Right forelimb (tissue), 1 donor: ENCODE measurements around the gene RCVRN.
A peak's percentile ranks its signal among the peaks of the same experiment; 100 is the strongest.

ENCODE experiments used
- DNase-seq: peaks from one replicate; pipeline ENCODE4 v3.0.0-alpha.2; 2018

RCVRN gene

GRCh38 chr17:9905078-9905415 is at the start of gene RCVRN:
TSS of gene RCVRN (minus strand) at chr17:9905271. CDS start at chr17:9905180, 91 bp downstream.
- DNase-seq = no peak

- no peak for DNase-seq
Observed at GRCh38 chr17:9953492-9953891, 48.4 kb upstream of the RCVRN start.

GRCh38 chr17:9951803-9952202 is 46.7 kb upstream of the RCVRN start:
- no peak for DNase-seq

- DNase-seq = no peak
Observed at GRCh38 chr17:9948928-9949327, 43.9 kb upstream of the RCVRN start.

- no peak for DNase-seq
Observed at GRCh38 chr17:9944704-9945103, 39.6 kb upstream of the RCVRN start.

- no peak for DNase-seq
Observed at GRCh38 chr17:9943343-9943742, 38.3 kb upstream of the RCVRN start.

GRCh38 chr17:9942885-9943284 is 37.8 kb upstream of the RCVRN start:
- no peak for DNase-seq

GRCh38 chr17:9941305-9941704 is 36.2 kb upstream of the RCVRN start:
- DNase-seq = no peak

GRCh38 chr17:9940841-9941240 is 35.8 kb upstream of the RCVRN start:
- DNase-seq = no peak

- DNase-seq = no peak
Observed at GRCh38 chr17:9938764-9939163, 33.7 kb upstream of the RCVRN start.

- no peak for DNase-seq
Observed at GRCh38 chr17:9937901-9938300, 32.8 kb upstream of the RCVRN start.

- DNase-seq = peak; percentile 81
Observed at GRCh38 chr17:9937241-9937761, 32.2 kb upstream of the RCVRN start.

GRCh38 chr17:9936095-9936494 is 31.0 kb upstream of the RCVRN start:
- no peak for DNase-seq

GRCh38 chr17:9935408-9935807 is 30.3 kb upstream of the RCVRN start:
- no peak for DNase-seq

GRCh38 chr17:9934331-9934730 is 29.3 kb upstream of the RCVRN start:
- DNase-seq = no peak

GRCh38 chr17:9932491-9932890 is 27.4 kb upstream of the RCVRN start:
- no peak for DNase-seq

- DNase-seq = peak; percentile 64
Observed at GRCh38 chr17:9931144-9931741, 26.2 kb upstream of the RCVRN start.

GRCh38 chr17:9929871-9930270 is 24.8 kb upstream of the RCVRN start:
- no peak for DNase-seq

GRCh38 chr17:9928601-9929333 is 23.7 kb upstream of the RCVRN start:
- peak; percentile 77 for DNase-seq

GRCh38 chr17:9926150-9926804 is 21.2 kb upstream of the RCVRN start:
- no peak for DNase-seq

- no peak for DNase-seq
Observed at GRCh38 chr17:9925457-9925856, 20.4 kb upstream of the RCVRN start.

GRCh38 chr17:9924735-9925191 is 19.7 kb upstream of the RCVRN start:
- peak; percentile 58 for DNase-seq

GRCh38 chr17:9922012-9922848 is 17.2 kb upstream of the RCVRN start:
- no peak for DNase-seq
